8988T (cell line): ENCODE results near the gene PTPRN2.

ENCODE experiments used
- DNase-seq: peaks from one replicate; pipeline ENCODE4 v3.0.0; 2011

PTPRN2 gene

DNA sequence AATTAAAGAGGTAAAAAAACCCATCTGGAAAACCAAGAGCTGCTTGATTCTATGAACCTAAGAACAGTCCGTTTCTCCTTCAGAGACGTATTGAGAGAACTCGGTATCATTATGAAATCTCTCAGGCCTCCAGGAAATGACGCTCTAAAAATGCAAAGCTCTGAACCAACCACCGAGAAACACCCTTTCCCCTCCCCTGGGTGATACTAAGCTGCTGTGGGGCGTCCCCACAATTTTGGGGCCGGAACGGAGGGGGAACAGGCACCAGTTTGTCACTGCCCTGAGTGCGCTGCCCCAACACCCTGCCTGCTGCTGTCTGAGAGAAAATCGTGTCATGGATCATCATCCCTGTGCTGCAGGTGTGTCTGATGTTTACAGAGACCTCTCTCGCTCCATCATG, 741.4 kb downstream of the PTPRN2 start:
- DNase-seq, result no peak

DNA sequence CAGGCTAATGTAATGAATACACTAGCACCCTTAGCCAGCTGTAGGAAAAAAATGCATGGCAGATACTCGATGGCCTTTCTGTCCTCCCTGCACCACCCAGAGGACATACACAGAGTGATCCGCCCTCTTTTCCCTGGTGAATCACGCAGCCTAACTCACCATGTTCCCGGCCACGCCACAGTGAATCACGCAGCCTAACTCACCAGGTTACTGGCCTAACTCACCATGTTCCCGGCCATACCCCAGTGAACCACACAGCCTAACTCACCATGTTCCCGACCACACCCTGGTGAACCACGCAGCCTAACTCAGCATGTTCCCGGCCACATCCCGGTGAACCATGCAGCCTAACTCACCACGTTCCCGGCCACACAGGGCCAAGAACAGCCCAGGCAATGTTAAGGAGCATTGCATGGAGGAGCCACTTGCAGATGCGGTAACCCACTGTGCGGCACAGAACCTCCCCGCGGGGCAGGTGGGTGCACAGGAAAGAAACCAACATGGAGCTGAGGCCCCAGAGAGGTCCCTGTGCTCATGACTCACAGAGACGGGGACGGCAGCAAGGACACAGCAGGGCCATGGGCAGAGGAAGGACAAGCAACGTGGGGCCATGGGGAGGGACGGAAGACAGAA, 742.3 kb downstream of the PTPRN2 start:
- DNase-seq, result no peak

DNA sequence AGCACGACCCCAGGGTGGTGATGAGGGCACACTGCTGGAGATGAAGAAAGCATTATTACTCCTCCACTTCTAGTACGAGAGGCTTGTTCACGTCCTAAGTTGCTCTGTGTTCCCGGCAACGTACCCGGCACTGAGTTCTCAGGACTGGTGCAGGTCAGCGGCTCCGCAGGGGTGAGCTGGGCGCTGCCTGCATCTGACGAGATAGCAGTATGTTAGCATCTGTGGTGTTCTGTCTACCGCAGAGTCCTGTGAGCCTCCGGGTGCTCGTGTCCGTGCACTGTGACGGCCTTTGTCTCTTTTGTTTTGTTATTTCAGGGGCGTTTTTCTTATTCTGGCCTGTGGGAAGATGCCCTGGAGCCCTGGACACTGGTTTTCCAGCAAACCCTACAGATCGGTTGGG, 743.0 kb downstream of the PTPRN2 start:
- DNase-seq, result no peak

DNA sequence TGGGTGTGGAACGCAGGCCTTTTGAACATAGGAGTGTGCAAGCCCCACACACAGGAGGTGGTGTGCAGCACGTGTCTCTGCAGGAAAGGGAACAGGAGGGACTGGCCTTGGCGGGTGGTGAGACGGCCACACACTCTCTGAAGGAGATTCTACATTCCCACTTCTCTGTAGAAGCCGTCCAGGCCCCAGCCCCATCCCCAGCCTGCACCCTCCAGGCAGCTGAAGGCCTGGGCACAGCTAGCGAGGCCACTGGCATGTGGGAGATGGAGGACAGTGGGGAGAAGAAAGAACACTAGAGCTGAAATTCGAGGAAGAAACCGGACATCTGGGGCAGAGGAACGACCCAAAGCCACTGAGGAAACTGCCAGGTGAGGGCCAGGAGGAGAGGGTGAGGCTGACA, 743.5 kb downstream of the PTPRN2 start:
- no peak for DNase-seq

DNA sequence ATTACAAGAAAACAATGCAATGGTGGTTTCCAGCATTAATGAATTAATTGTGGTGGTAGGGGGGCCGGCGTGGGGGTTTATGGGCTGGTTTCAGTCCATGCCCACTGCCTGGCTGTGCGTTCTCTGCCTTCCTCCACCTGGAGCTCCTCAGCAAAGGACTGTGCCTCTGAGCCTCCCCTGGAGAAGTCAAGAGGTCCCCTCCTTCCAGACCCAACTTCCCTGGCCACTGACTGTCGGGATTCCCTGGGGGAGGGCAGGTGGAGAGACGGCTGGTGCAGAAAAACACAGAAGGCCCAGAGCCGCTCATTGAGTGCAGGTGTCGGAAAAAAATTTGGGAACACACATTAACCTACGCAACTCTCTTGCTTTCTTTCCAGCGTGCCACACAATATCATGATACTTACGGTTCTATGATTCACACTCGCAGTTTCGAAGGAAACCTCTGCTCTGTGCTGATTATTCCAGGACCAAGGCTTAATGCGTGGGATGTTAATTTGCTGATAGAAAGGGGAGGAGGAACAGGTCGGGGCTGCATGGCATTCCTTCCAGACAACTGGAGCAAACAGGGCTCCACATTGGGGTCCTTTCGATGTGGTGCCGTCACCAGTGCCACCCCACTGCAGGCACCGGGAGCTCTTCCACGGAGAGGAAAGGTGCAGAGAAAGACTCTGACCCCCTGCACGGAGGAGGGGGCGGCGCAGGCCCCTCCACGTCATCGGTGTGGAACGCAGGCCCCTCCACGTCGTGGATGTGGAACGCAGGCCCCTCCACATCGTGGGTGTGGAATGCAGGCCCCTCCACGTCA, 744.1 kb downstream of the PTPRN2 start:
- no peak for DNase-seq

- DNase-seq, result no peak
Measured at GRCh38 chr7:157841773-157842370, 745.8 kb downstream of the PTPRN2 start.

GRCh38 chr7:157840914-157841772, 746.5 kb downstream of the PTPRN2 start:
- no peak for DNase-seq

DNA sequence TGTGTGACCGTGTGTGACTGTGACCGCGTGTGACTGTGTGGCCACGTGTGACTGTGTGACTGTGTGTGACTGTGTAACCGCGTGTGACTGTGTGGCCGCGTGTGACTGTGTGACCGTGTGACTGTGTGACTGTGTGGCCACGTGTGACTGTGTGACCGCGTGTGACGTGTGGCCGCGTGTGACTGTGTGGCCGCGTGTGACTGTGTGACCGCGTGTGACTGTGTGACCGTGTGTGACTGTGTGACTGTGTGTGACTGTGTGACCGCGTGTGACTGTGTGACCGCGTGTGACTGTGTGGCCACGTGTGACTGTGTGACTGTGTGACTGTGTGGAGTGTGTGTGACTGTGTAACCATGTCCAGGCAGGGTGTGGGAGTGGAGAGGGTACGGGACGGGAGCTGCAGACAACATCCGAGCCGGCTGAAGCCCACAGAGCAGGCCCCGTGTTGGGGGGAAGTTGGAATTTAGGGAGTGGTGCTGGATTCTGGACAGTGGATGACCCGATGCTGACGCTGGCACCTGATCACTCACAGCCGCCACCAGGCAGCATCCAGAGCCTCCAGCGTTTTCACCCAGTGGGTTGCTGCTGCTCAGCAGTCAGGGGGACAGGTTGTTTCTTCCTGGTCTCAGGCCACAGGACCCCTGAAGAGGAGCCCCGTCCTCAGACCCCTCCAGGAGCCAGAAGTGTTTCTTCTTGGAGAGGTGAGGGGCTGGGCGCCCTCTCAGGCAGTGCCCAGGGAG, 747.3 kb downstream of the PTPRN2 start:
- DNase-seq, result no peak

DNA sequence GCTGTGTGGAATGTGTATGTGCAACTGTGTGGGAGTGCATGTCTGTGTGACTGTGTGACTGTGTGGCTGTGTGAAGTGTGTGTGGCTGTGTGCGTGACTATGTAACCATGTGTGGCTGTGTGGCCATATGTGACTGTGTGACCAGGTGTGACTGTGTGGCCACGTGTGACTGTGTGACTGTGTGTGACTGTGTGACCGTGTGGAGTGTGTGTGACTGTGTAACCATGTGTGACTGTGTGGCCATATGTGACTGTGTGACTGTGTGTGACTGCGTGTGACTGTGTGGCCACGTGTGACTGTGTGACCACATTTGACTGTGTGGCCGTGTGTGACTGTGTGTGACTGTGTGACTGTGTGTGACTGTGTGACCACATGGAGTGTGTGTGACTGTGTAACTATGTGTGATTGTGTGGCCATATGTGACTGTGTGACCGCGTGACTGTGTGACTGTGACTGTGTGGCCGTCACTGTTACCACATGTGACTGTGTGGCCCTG, 747.9 kb downstream of the PTPRN2 start:
- DNase-seq, result no peak

DNA sequence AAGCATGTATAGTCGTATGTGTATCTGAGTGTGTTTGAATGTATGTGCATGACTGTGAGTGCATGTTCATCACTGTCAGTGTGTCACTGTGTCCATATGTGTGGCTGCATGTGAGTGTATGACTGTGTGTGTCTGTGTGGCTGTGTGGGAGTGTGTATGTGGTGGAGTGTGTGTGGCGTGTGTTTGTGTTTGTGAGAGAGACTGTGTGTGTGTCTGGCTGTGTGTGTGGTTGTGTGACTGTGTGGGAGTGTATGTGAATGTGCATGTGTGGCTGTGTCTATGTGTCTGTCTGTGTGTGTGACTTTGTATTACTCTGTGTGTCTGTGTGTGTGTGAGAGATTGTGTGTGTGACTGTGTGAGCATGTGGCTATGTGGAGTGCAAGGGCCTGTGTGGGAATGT, 748.4 kb downstream of the PTPRN2 start:
- DNase-seq, result no peak

GRCh38 chr7:157837561-157837960, 750.1 kb downstream of the PTPRN2 start:
- no peak for DNase-seq

- DNase-seq, result no peak
Measured at GRCh38 chr7:157837047-157837446, 750.6 kb downstream of the PTPRN2 start.

DNA sequence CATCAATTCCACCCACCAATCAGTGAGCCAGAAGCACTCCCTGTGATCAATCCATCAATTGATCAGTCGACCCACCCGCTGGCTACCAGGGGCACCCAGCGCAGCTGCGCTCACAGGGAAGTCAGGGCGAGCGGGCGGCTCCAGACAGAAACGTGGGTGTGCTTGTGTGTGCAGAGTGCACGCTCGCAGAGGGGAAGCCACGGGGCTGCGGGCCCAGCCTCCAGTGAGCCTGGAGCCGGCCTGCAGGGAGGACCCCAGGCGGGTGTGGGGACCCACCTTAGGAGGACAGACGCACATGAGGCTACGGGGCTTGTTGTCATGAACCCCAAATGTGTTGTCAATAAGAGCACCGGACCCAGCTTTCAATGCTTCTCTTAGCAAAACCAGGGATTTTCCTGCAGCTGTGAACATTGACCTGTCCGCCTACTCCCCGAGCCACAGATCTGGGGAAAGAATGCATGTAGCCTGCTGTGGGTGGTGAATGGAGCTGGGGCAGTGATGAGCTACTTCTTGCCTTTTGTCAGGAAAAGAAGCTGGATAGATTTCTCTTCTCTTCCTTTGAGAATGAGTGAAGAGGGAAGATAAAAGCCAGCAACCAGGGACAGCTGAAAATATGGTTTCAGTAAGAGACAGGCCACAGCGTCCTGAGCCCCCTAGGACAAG, 753.0 kb downstream of the PTPRN2 start:
- no peak for DNase-seq

DNA sequence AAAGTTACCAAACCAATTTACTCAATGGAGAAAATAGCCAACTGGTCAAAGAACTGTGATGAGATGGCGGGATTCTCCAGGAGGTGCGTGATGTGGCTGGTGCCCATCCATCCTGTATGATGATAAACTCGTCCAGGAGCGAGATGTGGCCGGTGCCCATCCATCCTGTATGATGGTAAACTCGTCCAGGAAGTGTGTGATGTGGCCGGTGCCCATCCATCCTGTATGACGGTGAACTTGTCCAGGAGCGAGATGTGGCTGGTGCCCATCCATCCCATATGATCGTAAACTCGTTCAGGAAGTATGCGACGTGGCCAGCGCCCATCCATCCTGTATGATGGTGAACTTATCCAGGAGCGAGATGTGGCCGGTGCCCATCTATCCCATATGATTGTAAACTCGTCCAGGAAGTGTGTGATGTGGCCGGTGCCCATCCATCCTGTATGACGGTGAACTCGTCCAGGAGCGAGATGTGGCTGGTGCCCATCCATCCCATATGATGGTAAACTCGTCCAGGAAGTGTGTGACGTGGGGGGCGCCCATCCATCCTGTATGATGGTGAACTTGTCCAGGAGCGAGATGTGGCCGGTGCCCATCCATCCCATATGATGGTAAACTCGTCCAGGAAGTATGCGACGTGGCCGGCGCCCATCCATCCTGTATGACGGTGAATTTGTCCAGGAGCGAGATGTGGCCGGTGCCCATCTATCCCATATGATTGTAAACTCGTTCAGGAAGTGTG, 754.6 kb downstream of the PTPRN2 start:
- DNase-seq, result no peak

DNA sequence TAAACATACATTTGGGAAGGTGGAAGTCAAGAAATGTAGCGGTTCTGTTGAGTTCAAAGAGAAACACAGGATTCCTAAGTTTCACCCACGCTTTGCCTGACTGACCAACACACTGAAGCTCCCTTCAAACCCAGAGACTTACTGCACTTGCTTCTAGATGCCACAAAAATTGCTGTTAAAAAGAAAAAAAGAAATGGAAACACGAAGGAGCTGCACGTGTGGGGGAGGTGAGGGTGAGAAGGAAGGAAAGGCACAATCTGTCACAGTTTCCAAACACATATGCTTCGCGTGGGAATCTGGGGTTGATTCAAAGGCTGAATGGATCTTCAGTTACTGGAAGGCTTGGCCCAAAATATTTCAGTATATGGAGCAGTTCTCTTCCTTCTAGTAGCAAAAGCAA, 755.2 kb downstream of the PTPRN2 start:
- DNase-seq, result no peak

DNA sequence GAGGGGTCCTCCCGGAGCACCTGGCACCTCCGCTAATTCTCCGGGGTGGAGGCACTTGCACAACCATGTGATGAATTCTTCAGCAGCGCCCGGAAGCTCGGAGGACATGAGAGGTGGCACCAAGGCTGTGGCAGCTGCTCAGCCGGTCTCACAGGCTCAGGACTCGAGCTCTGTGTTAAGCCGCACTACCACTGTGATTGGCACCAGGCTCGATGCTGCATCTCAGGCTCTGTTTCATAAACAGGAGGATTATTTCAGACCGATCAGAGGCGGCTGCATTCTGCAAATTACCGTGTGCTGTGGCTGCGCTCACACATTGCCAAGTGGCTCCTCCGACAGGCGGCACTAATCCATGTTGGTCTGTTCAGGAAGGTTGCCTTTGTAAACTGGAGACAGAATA, 755.6 kb downstream of the PTPRN2 start:
- DNase-seq, result no peak

DNA sequence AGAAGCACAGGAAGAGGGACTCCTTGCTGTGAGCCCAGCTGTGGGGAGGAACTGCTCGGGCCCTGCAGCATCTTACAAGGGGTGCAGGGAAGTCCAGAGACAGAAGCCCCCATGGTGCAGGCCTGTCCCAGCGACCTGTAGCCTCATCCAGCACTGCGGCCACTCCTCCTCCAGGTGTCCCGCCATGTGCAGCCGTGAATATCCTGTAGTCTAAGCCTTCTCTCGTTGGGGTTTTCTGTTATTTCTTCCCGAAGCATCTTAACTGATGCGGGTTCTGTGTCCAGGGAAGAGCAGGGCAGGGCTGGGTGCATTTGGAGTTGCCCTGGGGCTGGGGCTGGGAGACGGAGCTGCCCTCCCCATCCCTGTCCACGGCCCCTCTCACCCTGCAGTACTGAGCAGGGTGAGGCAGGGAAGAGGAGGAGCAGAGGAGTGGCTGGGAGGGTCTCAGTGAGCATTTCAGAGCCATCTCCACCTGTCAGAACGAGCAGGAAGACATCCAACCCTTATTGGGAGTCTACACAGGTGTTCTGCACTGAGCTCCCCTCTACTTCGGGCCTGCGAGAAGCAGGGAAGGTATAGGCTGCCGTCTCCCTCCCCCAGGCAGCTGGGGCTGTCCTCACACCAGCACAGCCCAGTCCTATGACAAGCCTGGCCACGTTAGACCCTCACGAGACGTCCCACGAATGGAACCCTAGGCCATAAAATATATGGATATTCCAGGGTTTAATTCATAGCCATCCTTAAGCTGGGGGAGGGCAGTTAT, 756.3 kb downstream of the PTPRN2 start:
- no peak for DNase-seq

- no peak for DNase-seq
Measured at GRCh38 chr7:157830331-157830730, 757.3 kb downstream of the PTPRN2 start.

DNA sequence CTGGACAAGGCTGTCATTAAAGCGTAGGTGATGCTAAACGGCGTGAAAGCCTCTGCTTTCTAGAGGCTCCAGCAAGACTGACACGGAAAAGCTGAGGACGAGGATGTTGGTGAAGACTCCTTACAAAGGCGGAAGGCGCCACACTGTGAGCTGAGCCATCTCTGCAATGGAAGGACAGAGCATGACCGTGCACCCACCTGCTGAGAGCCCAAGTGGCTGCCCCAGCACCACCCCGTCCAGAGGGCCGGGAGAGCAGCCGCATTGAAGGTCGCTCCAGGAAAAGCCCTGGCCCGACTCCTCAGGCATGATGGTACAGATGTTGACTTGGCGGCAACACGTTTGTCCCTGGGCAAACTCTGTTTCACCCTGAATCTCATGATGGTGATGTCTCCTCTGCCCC, 758.1 kb downstream of the PTPRN2 start:
- no peak for DNase-seq

- DNase-seq, result no peak
Measured at GRCh38 chr7:157828881-157829280, 758.7 kb downstream of the PTPRN2 start.
